HG02610 (cell line): Measurements from ENCODE around the gene IL1RAPL2.

Experiments
- ATAC-seq: cut with Tn5 transposase; IDR thresholded peaks from one replicate; pipeline ENCODE4 v1.9.1; 2021; ENCODE audit warnings: mild to moderate bottlenecking, moderate library complexity; ENCODE audit not compliant: unreplicated experiment

The IL1RAPL2 gene

GRCh38 chrX:105349476-105349875, 783.5 kb downstream of the IL1RAPL2 start:
- ATAC-seq = no peak

DNA sequence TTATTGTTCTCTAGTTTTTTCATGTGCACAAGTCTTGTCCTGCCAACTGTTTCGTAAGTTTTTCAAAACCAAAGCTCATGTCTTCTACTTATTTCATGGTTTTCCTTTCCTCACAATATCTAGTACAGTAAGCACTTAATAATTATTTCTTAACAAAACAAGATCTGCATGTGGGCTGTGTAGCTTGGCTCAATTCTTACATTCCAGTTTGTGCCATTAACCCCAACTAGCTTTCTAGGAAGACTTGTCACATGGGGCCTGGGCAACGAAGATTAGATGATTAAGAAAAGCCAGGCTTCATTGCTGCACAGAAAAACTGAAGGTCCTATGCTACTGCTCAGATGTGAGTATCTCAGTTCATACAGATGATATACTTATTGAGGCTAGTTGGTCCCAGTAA, 809.8 kb downstream of the IL1RAPL2 start:
- no peak for ATAC-seq

DNA sequence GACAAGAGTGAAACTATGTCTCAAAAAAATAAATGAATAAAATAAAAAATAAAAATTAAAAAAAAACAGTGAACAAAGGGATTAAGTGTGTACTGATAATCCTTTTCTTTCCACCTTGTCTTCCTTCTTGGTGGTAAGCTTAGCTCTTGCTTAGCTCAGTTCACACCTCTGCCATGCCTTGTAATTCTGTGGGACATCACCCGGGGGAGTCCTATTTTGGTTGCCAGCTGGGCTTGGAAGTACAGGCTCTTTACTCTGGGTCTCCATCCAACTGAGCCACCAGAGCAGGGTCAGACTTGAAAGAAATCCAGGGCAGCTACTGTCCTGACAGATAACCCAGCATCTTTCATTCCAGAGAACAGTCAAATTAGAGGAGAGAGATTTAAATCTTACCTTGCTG, 858.7 kb downstream of the IL1RAPL2 start:
- ATAC-seq = no peak

GRCh38 chrX:105451401-105451800, 885.4 kb downstream of the IL1RAPL2 start:
- no peak for ATAC-seq

DNA sequence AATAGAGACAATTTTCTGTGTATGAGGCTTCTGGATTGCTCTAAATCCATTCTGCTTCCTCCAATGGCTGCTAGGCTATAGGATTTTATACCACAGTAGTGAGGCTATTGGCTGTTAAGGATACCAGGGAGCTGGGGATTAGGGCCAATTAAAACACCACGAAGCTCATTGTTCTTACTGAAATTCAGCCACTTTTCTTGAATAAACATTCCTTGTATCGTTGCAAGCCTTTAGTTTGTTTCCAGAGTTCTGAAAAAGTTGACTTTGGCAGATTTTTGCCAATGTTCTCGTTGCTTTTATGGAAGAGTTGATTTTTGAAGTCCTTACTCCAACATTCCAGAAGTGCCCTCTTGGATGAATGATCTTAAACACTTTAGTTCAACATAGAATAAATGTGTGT, 892.8 kb downstream of the IL1RAPL2 start:
- no peak for ATAC-seq

DNA sequence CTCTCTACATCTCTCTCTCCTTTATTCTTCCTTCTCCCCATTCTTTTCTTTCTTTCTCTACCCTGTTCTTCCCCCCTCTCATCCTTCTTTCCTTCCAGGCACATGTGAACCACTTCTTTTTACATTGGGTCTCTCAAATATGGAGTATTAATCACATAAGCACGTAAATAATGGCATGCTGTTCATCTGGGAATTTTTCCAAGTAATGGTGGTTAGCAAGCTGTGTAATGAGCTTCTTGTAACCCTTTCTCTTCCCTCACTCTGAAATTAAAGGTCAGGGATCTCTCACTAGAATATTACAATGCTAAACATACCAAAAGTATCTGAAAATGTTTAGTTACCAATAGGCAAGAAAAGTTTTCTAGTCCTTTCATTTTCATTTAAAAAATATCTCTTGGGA, 894.4 kb downstream of the IL1RAPL2 start:
- ATAC-seq = no peak

DNA sequence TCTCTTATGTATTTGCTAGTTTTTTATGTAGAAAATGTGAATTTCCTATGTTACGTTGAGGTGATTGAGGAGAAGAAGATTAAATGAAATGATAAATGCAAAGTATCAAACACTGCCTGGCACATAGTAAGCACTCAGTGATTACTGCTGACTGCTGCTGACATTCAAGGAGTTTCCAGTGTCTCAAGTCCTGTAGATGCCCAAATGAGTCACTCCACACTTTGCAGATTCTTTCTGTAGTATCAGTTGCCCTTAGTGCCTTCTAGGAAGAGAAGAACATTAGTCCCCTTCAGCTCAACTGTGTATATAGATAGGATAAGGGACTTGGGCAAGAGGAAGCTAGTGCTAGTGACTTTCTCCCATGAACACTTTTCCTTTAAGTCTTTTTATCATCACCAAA, 895.0 kb downstream of the IL1RAPL2 start:
- no peak for ATAC-seq

GRCh38 chrX:105462186-105462585, 896.2 kb downstream of the IL1RAPL2 start:
- ATAC-seq = no peak

DNA sequence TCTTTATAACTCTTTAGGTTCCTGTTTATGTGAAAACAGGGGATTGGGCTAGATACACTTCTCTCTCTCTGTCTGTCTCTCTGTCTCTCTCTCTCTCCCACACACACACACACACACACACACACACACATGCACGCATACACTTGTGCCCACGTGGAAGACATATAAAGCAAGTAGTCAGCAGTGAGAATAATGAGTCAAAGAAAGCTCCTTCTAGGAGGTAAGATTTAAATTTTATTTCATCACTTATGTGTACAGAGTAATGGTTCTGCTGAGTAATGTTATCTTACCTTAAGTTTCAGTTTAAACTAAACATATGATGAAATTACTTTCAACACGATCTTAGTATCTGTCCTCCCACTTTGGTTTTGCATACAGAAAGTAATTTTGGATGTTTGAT, 897.5 kb downstream of the IL1RAPL2 start:
- ATAC-seq = no peak

DNA sequence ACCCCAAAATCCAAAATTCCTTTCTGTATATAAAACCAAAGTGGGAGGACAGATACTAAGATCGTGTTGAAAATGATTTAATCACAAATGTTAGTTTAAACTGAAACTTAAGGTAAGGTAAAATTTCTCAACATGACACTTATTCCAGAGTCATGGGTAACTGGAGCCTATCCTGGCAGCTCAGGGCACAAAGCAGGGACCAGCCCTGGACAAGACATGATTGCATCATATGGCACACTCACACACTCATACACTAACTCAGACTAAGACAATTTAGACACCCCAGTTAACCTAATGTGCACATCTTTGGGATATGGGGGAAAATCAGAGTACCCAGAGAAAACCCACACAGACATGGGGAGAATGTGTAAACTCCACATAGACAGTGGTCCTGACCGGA, 898.6 kb downstream of the IL1RAPL2 start:
- no peak for ATAC-seq

DNA sequence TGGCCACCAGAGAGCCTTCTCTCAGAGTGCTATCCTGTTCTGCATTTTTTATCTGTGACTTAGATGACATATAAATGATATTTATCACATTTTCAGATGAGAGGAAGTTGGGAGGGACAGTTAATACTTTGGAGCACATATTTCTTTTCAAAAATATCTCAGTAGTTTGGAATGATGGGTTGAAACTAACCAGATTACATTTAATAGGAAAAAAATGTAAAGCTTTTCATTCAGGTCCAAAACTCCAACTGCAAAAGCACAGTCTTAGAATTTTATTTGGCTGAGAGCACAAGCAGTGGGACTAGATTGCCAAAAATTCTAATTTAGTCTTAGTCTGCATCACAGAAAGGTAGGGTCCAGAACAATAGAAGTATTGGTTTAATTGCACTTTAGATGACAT, 902.7 kb downstream of the IL1RAPL2 start:
- ATAC-seq = no peak

DNA sequence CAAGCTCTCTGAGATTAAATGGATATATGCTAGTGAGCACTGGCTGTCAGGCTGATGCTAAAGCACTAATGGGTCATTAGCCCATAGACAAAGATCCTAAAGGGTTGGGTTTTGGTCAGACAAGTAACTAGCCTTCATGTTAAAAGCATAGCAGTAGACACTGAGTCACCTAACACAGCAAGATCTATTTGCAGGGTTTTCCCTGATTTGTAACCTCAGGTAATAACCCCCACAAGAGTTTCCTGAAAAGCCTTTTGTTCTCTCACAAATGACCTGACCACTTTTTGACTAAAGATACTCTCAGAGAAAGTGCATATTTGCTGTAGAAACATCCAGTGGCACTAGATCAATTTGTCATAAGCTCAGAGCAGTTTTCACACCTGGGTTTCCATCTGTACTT, 905.6 kb downstream of the IL1RAPL2 start:
- ATAC-seq = no peak

DNA sequence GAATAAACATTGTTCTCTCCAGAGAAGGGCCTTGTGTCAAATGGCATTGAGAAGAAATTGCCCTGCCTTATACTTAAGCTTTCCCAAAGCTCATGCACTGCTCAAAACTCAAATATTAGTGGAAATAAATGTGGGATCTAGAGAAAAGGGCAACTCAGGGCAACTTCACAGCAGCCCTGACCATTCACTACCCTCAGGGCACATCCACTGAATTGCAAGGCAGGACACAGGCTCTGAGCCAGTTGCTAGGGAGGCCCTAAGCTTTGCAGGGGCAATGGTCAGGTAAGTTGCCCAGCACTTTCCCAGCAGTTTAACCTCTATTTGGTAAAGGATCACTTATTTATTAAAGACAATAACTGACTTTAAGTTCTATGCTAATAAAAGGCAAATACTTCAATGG, 909.8 kb downstream of the IL1RAPL2 start:
- ATAC-seq = no peak

DNA sequence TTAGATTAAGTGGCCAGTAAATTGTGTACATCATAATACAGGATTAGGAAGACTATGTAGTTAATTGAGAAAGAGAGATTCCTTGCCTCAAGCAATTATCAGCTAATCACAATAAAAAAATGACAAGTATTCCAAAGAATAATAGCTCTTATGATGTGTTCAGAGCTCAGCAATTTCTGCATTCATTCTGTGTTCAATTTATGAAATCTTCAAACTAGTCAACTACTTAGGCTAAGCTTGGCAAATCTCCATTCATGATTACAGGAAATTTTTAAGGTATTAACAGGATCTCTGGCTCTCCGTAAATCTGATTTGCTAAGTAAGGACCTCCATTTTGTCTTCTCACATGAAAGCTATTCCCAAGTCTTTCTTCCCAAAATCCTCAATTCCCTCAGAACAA, 911.4 kb downstream of the IL1RAPL2 start:
- ATAC-seq = no peak

DNA sequence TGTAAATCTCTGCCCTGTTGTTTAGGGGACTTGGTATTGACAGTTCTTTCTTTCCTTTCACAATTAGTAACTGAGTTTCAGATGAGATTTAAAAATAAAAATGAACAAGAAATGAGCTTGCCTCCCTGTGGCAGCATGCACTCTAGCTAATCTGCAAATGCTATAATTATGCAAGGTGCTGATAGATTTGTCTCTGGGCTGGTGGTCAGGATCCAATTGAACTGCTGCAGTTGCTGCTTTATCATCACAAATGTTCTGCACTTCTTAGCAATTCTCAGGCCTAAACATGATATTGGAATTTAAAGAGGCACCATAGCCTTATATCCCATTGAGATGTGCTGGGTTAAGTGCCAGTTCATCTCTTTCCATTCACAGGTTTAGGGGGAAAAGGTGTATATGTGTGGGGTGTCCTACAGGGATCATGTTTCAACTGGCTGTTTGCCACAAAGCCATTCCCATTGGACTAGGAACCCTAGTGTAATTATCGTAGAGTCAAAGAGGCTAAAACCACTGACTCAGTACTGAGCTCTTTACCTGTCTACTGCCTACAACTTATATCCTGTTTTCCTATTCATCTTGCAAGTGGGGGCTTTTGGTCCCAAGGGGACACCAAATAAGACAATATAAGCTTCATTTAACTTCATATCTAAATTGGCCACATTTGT, 914.8 kb downstream of the IL1RAPL2 start:
- no peak for ATAC-seq

- ATAC-seq = no peak
These were observed 917.0 kb downstream of the IL1RAPL2 start for GRCh38 chrX:105483011-105483410.

DNA sequence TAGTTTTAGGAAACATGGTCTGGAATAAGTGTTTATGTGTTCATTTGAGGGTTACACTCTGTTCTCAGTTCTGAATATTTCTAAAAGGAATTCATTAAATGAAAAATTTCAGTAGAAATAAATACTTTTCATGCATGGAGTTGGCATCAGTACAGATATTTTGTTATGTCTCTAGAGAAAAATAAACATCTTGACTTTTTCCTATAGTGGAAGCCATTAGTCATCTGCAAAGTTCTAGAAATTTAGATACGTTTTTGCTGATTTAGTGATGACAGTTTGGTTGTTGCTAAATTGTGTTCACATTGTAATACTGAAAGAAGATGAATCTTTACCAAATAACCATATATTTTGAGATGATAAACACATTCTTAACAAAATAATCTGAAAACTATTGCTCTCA, 922.7 kb downstream of the IL1RAPL2 start:
- no peak for ATAC-seq

DNA sequence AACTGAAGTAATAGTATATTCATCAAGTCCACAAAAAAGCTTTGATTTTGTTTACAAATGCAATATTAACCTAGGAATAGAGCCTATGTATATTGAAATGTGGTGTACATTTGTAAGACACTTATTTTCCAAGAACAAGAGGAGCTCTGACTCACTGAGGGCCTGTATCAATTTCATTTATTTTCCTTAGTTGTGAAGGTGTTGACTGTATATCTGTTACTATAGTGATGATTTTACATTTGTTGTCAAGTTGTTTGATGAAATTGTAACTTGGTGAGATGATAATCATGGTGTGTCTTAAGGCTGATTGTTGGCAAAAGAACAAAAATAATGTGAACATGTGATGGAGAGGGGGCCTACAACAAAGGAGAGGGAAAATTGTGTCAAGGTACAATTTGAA, 929.4 kb downstream of the IL1RAPL2 start:
- ATAC-seq = no peak

DNA sequence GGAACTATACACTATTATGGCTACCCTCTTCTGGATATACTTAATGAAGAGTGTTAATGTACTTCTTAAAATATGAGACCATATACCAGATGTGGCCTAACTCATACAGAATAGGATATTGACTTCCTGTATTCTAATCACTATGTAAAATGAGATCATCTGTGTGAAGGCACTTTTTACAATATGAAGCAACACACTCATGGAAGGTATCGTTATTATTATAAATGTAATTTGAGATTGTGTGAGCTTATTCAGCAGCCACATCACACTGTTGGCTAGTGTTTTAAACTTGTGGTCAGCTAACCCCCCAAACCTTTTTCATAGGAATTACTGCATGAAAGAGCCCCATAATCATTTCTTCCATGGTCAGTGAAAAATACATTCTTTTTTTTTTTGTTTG, 936.3 kb downstream of the IL1RAPL2 start:
- no peak for ATAC-seq

GRCh38 chrX:105515561-105515960, 949.6 kb downstream of the IL1RAPL2 start:
- no peak for ATAC-seq

DNA sequence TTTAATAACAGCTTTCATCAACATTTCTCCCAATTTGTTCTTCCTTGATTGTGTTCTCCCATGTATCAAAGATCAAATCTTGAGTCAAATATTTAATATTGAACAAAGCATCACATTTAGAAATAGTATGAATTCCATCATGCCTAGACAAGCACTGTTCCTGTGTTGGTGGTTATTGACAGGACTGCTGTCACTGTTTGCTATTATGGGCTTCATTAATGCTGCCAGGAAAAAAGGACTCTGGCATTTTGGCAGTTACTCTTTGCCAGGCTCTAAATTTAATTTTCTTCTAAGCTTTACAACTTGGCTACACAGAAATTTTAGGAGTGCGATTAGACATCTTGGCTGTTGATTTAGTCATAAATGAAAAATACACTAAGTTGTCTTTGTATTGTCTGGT, 960.4 kb downstream of the IL1RAPL2 start:
- ATAC-seq = no peak

DNA sequence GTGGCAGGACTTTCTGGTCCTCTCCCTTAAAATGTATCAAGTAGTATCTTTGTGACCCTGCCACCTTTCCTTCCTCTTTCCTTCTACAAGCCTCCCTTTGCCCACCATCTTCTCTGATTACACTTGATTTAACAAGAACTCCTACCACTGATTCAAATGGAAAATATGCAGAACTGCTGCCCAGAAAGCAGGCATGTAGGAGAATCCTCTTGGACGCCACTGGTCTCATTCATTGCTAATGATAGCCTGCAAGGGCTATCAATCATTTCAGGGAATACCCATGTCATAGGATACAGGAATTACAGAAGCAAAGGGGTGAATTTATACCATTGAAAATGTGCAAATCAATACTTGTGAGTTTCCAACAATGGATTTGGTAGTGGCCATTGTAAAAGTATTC, 961.8 kb downstream of the IL1RAPL2 start:
- ATAC-seq = no peak

DNA sequence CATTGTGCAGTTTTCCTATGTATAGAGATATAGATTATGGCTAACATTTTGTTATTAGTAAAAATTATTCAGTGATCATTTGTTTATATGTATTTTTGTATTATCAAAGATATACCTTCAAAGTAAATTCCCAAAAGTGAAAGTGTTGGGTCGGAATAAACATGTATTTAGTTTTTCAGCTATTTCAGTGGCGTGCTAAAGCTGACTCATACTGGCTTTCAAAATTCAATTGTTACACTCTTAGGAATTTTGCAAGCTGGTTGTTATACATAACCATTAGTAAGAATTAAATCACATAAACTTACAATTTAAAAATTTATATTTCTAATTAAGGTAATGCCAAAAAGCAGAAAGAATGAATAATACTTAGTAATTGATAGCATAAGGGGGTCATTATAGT, 968.0 kb downstream of the IL1RAPL2 start:
- no peak for ATAC-seq
